Parathyroid adenoma (tissue), 2 donors: ENCODE measurements around the gene TTLL8.

Experiments used
- H2AFZ ChIP-seq: fragments of 300-600 bp; sonication (generic); one replicate; pipeline ENCODE4 v1.7.0; 2017; ENCODE audit warnings: antibody characterized with exemption, mild to moderate bottlenecking
- H3K27ac ChIP-seq: fragments of 300-600 bp; sonication (generic); one replicate; pipeline ENCODE4 v1.7.0; 2017
- H3K27me3 ChIP-seq: fragments of 300-600 bp; sonication (generic); one replicate; pipeline ENCODE4 v1.7.0; 2017; ENCODE audit warnings: low read length; ENCODE audit not compliant: control insufficient read depth, insufficient read depth
- H3K36me3 ChIP-seq: fragments of 300-600 bp; sonication (generic); one replicate; pipeline ENCODE4 v1.7.0; 2017; ENCODE audit warnings: low read length; ENCODE audit not compliant: control insufficient read depth, insufficient read depth
- H3K4me1 ChIP-seq: fragments of 300-600 bp; sonication (generic); one replicate; pipeline ENCODE4 v1.7.0; 2017; ENCODE audit warnings: control low read depth
- H3K4me2 ChIP-seq: fragments of 300-600 bp; sonication (generic); one replicate; pipeline ENCODE4 v1.7.0; 2017; ENCODE audit warnings: low read length
- H3K4me3 ChIP-seq: fragments of 300-600 bp; sonication (generic); one replicate; pipeline ENCODE4 v1.7.0; 2017; ENCODE audit warnings: low read depth, low read length
- H3K79me2 ChIP-seq: fragments of 300-600 bp; sonication (generic); one replicate; pipeline ENCODE4 v1.7.0; 2017; ENCODE audit warnings: control low read depth
- H3K9ac ChIP-seq: fragments of 300-600 bp; sonication (generic); one replicate; pipeline ENCODE4 v1.7.0; 2017; ENCODE audit warnings: mild to moderate bottlenecking
- H3K9me3 ChIP-seq: fragments of 300-600 bp; sonication (generic); one replicate; pipeline ENCODE4 v1.7.0; 2017; ENCODE audit warnings: low read length; ENCODE audit not compliant: control insufficient read depth
- CTCF ChIP-seq: fragments of 300-600 bp; sonication (generic); IDR thresholded peaks from one replicate; pipeline ENCODE4 v1.7.0; 2017; ENCODE audit warnings: antibody characterized with exemption, mild to moderate bottlenecking
- donor health status: primary hyperparathyroidism.

The TTLL8 gene

GRCh38 chr22:50041361-50042065 lies 16.6 kb downstream of the TTLL8 start:
- no peak for TF ChIP-seq CTCF
- no peaks in the 10 kb centered on the region for H3K36me3 ChIP-seq
- no peak overlapping the region for H3K4me2 ChIP-seq
- no peak overlapping the region for H3K27ac ChIP-seq
- H3K9me3 ChIP-seq: no peaks in the 10 kb centered on the region
- H3K9ac ChIP-seq: no peak overlapping the region
- H3K4me1 ChIP-seq: no peaks in the 10 kb centered on the region
- no peak overlapping the region for H3K4me3 ChIP-seq
- no peaks in the 10 kb centered on the region for H3K79me2 ChIP-seq
- H2AFZ ChIP-seq: no peak overlapping the region
- no peaks in the 10 kb centered on the region for H3K27me3 ChIP-seq

- H3K36me3 ChIP-seq: no peaks in the 10 kb centered on the region
- no peaks in the 10 kb centered on the region for H3K4me1 ChIP-seq
- no peak overlapping the region for H3K9ac ChIP-seq
- no peak overlapping the region for H3K4me2 ChIP-seq
- H3K27me3 ChIP-seq: no peaks in the 10 kb centered on the region
- no peak overlapping the region for H2AFZ ChIP-seq
- no peak overlapping the region for H3K27ac ChIP-seq
- no peak overlapping the region for H3K4me3 ChIP-seq
- no peak for TF ChIP-seq CTCF
- no peaks in the 10 kb centered on the region for H3K79me2 ChIP-seq
- no peaks in the 10 kb centered on the region for H3K9me3 ChIP-seq
These were observed 17.4 kb downstream of the TTLL8 start for GRCh38 chr22:50040717-50041116.

GRCh38 chr22:50039669-50040443 lies 18.2 kb downstream of the TTLL8 start:
- no peaks in the 10 kb centered on the region for H3K9me3 ChIP-seq

GRCh38 chr22:50035976-50036724 lies 21.9 kb downstream of the TTLL8 start:
- no peak overlapping the region for H3K4me3 ChIP-seq
- no peaks in the 10 kb centered on the region for H3K4me1 ChIP-seq
- H3K36me3 ChIP-seq: no peaks in the 10 kb centered on the region
- H3K4me2 ChIP-seq: no peak overlapping the region
- no peak for TF ChIP-seq CTCF
- H3K79me2 ChIP-seq: no peaks in the 10 kb centered on the region
- H3K27me3 ChIP-seq: no peaks in the 10 kb centered on the region
- no peak overlapping the region for H3K27ac ChIP-seq
- no peak overlapping the region for H2AFZ ChIP-seq
- H3K9me3 ChIP-seq: no peaks in the 10 kb centered on the region
- no peak overlapping the region for H3K9ac ChIP-seq

More at GRCh38 chr22:50039669-50040443, 18.2 kb downstream of the TTLL8 start:
- no peak for TF ChIP-seq CTCF
- Histone ChIP-seq H2AFZ (no peak overlapping the region), H3K36me3 (no peaks in the 10 kb centered on the region), H3K27me3 (no peaks in the 10 kb centered on the region), H3K4me1 (no peaks in the 10 kb centered on the region), H3K27ac (no peak overlapping the region), H3K79me2 (no peaks in the 10 kb centered on the region), H3K4me2 (no peak overlapping the region), H3K9ac (no peak overlapping the region), H3K4me3 (no peak overlapping the region)
